HPDE6-E6E7 (cell line): ENCODE results near the gene MYH10.
A peak's percentile ranks its signal among the peaks of the same experiment; 100 is the strongest.
"Not testable (repeated sequence)": the region's sequence is repeated elsewhere in the genome, so short reads cannot be mapped to it uniquely, and the experiment has no call there.

ENCODE experiments used
- DNase-seq: peaks from one replicate; pipeline ENCODE4 v3.0.0; 2011; ENCODE audit warnings: missing footprints; ENCODE audit errors: extremely low spot score

MYH10 gene

GRCh38 chr17:8556074-8556473, 74.5 kb downstream of the MYH10 start:
- DNase-seq, result no peak

- DNase-seq, result no peak
Measured at GRCh38 chr17:8555062-8555461, 75.5 kb downstream of the MYH10 start.

GRCh38 chr17:8552577-8553320, 77.8 kb downstream of the MYH10 start:
- peak; percentile 33 for DNase-seq

GRCh38 chr17:8542599-8543502, 87.7 kb downstream of the MYH10 start:
- peak; percentile 19 for DNase-seq

- DNase-seq, result not testable (repeated sequence)
Measured at GRCh38 chr17:8539976-8540375, 90.5 kb downstream of the MYH10 start.

- DNase-seq, result no peak
Measured at GRCh38 chr17:8537734-8538133, 92.8 kb downstream of the MYH10 start.

GRCh38 chr17:8534498-8535188, 95.9 kb downstream of the MYH10 start:
- no peak for DNase-seq

- no peak for DNase-seq
Measured at GRCh38 chr17:8532021-8532420, 98.5 kb downstream of the MYH10 start.

GRCh38 chr17:8522577-8522976, 107.9 kb downstream of the MYH10 start:
- DNase-seq, result no peak

GRCh38 chr17:8520981-8521380, 109.5 kb downstream of the MYH10 start:
- no peak for DNase-seq

GRCh38 chr17:8518850-8519249, 111.7 kb downstream of the MYH10 start:
- no peak for DNase-seq

GRCh38 chr17:8518326-8518725, 112.2 kb downstream of the MYH10 start:
- no peak for DNase-seq

- DNase-seq, result no peak
Measured at GRCh38 chr17:8514801-8515200, 115.7 kb downstream of the MYH10 start.

- no peak for DNase-seq
Measured at GRCh38 chr17:8506145-8506544, 124.4 kb downstream of the MYH10 start.

- no peak for DNase-seq
Measured at GRCh38 chr17:8504460-8505207, 125.9 kb downstream of the MYH10 start.

GRCh38 chr17:8503807-8504206, 126.7 kb downstream of the MYH10 start:
- DNase-seq, result no peak

GRCh38 chr17:8503368-8503767, 127.2 kb downstream of the MYH10 start:
- no peak for DNase-seq

GRCh38 chr17:8502126-8502525, 128.4 kb downstream of the MYH10 start:
- no peak for DNase-seq

GRCh38 chr17:8500609-8501008, 129.9 kb downstream of the MYH10 start:
- no peak for DNase-seq

- no peak for DNase-seq
Measured at GRCh38 chr17:8499614-8500013, 130.9 kb downstream of the MYH10 start.

- DNase-seq, result no peak
Measured at GRCh38 chr17:8499171-8499570, 131.4 kb downstream of the MYH10 start.

- DNase-seq, result no peak
Measured at GRCh38 chr17:8496081-8496480, 134.4 kb downstream of the MYH10 start.
